K562 (cell line): ENCODE data around the gene KRTAP1-4. TPM values are rescaled to one million over a fixed set of nuclear protein-coding genes. Genes with fewer than 3 reads are reported as not detected.

ENCODE experiments used
- ATAC-seq: fragments of 200-7000 bp; cut with Tn5 transposase; 3 replicates; pipeline ENCODE4 v1.9.1; 2020; ENCODE audit warnings: moderate library complexity
- BruUV-seq: library from RNA; stranded (reverse); fragments of 400-500 nt; replicated peaks from 2 replicates; lab custom pipeline; 2021; lab: Mats Ljungman, UMichigan
- CTCF ChIA-PET: fragments of 300-600 bp; formaldehyde crosslinking; extraction: SDS; loops from one replicate; lab custom pipeline; 2021; ENCODE audit warnings: low intra/inter-chr PET ratio; lab: Yijun Ruan, JAX
- POLR2A ChIA-PET: fragments of 300-600, 350-650 bp; sonication (Branson Sonifier 250); formaldehyde crosslinking; extraction: SDS; loops from one replicate; lab custom pipeline; 2021; ENCODE audit warnings: antibody characterized with exemption, inconsistent platforms; lab: Yijun Ruan, JAX
- DNase-seq, 4 experiments: peaks; one replicate each; pipeline versions ENCODE4 v3.0.0 to v3.0.0-alpha.2; 2011 to 2018; ENCODE audit warnings: low spot score in 3 of 4, mixed read lengths in 3 of 4; ENCODE audit errors: extremely low read depth in 1 of 4
- FAIRE-seq: peaks from 2 replicates; lab custom pipeline; 2011; peaks lifted over from hg19 to GRCh38; lab: Jason Lieb, UNC
- H2AFZ ChIP-seq: 2 replicates; pipeline ENCODE4 v1.6.0; 2011; ENCODE audit warnings: low read depth, low read length, control low read depth, inconsistent platforms
- H3K27ac ChIP-seq: fragments of 200-600 bp; 3 replicates; pipeline ENCODE4 v1.8.0; 2011; ENCODE audit warnings: low read depth, mild to moderate bottlenecking, control low read depth, inconsistent platforms, low read length, moderate library complexity, mixed read lengths; ENCODE audit errors: extremely low read depth
- H3K27me3 ChIP-seq, 2 experiments: fragments of 300-600 bp in 1 of 2; 2 replicates in 1 of 2; 3 replicates in 1 of 2; pipeline versions ENCODE4 v1.6.0 to v1.8.0; 2011; ENCODE audit warnings: inconsistent platforms in 2 of 2, low read length in 2 of 2, mild to moderate bottlenecking in 1 of 2, mixed read lengths in 1 of 2, moderate library complexity in 1 of 2; ENCODE audit not compliant: control insufficient read depth in 2 of 2, insufficient read depth in 2 of 2
- H3K36me3 ChIP-seq: fragments of 300-600 bp; 3 replicates; pipeline ENCODE4 v1.8.0; 2011; ENCODE audit warnings: mild to moderate bottlenecking, low read length, inconsistent platforms; ENCODE audit not compliant: control insufficient read depth, insufficient read depth
- H3K4me1 ChIP-seq, 2 experiments: fragments of 200-600 bp in 1 of 2; replicated peaks in 1 of 2; 2 replicates in 1 of 2; 3 replicates in 1 of 2; pipeline versions ENCODE4 v1.5.1 to v1.8.0; 2011; ENCODE audit warnings: inconsistent platforms in 2 of 2, low read length in 2 of 2, mild to moderate bottlenecking in 1 of 2, mixed read lengths in 1 of 2, moderate library complexity in 1 of 2; ENCODE audit not compliant: control insufficient read depth in 2 of 2, insufficient read depth in 2 of 2
- H3K4me2 ChIP-seq: 2 replicates; pipeline ENCODE4 v1.6.1; 2011; ENCODE audit warnings: low read length, control low read depth, inconsistent platforms, mixed read lengths; ENCODE audit not compliant: insufficient read depth
- H3K4me3 ChIP-seq: fragments of 200-600 bp; sonication (generic), shearing (Covaris generic); 2 replicates; pipeline ENCODE4 v1.5.1; 2016; ENCODE audit warnings: control low read depth, inconsistent platforms
- H3K79me2 ChIP-seq: fragments of 200-600 bp; 3 replicates; pipeline ENCODE4 v1.8.0; 2011; ENCODE audit warnings: low read length, inconsistent platforms; ENCODE audit not compliant: control insufficient read depth, insufficient read depth
- H3K9ac ChIP-seq, 2 experiments: 2 replicates each; pipeline versions ENCODE4 v1.6.0 to v1.6.1; 2011; ENCODE audit warnings: low read depth in 2 of 2, low read length in 2 of 2, control low read depth in 1 of 2, inconsistent platforms in 1 of 2, mild to moderate bottlenecking in 1 of 2, mixed read lengths in 1 of 2; ENCODE audit not compliant: insufficient read depth in 1 of 2
- H3K9me1 ChIP-seq: one replicate; pipeline ENCODE4 v1.6.0; 2011; ENCODE audit warnings: inconsistent platforms, mild to moderate bottlenecking, low read length, moderate library complexity; ENCODE audit not compliant: control insufficient read depth, insufficient read depth
- H3K9me3 ChIP-seq: replicated peaks from 2 replicates; pipeline ENCODE4 v1.5.1; 2011; ENCODE audit warnings: low read depth, low read length, inconsistent platforms; ENCODE audit not compliant: control insufficient read depth, insufficient read depth
- H4K20me1 ChIP-seq: replicated peaks from 2 replicates; pipeline ENCODE4 v1.6.1; 2011; ENCODE audit warnings: low read length, inconsistent platforms, mixed read lengths; ENCODE audit not compliant: control insufficient read depth, insufficient read depth
- AFF4 ChIP-seq: sonication (generic); formaldehyde crosslinking; IDR thresholded peaks from 2 replicates; pipeline ENCODE4 v1.8.0; 2023; ENCODE audit warnings: mild to moderate bottlenecking, missing genetic modification reagents
- CREB1 ChIP-seq, 2 experiments: sonication (generic) in 1 of 2; formaldehyde crosslinking in 1 of 2; IDR thresholded peaks; 2 replicates each; pipeline versions ENCODE4 v1.6.1 to v1.8.0; 2012 to 2022; ENCODE audit warnings: inconsistent platforms in 1 of 2, mild to moderate bottlenecking in 1 of 2, missing genetic modification reagents in 1 of 2, moderate library complexity in 1 of 2
- YY1 ChIP-seq, 3 experiments: IDR thresholded peaks; 2 replicates each; pipeline ENCODE4 v1.6.1; 2011; ENCODE audit warnings: low read length in 2 of 3, mild to moderate bottlenecking in 2 of 3, moderate library complexity in 2 of 3, borderline replicate concordance in 1 of 3, control low read depth in 1 of 3, low read depth in 1 of 3; ENCODE audit not compliant: insufficient read depth in 3 of 3, insufficient replicate concordance in 2 of 3, control insufficient read depth in 1 of 3, insufficient read length in 1 of 3; ENCODE audit errors: extremely low read depth in 1 of 3
- ZNF316 ChIP-seq: fragments of 450-650 bp; IDR thresholded peaks from 2 replicates; pipeline ENCODE4 v1.6.1; 2016
- WGBS: fragments of 100-300 bp; shearing (Covaris generic); methylation state at CpG from one replicate; pipeline ENCODE4 v1.1.6; 2016; ENCODE audit warnings: low coverage, mixed read lengths; ENCODE audit not compliant: insufficient coverage; ENCODE audit errors: missing lambda C conversion rate; 5-methylcytosine and 5-hydroxymethylcytosine counted together
- in situ Hi-C: fragments of 300-500 bp; cut with MboI; formaldehyde crosslinking; loops from 4 replicates; pipeline ENCODE4 v1.15.0; 2018; ENCODE audit warnings: inconsistent platforms, mixed read lengths
- intact Hi-C: fragments of 100-400 bp; cut with micrococcal nuclease; formaldehyde crosslinking; loops from 2 replicates; pipeline ENCODE4 v1.14.2; 2022
- polyA plus RNA-seq, 8 experiments: library from polyadenylated mRNA; depleted of rRNA in 4 of 8; stranded (reverse) in 5 of 8; unstranded in 3 of 8; fragments of >200 nt; fragmentation: Nextera tagmentation in 2 of 8; fragmentation: Illumina TruSeq in 1 of 8; extraction: Ambion mirVana in 2 of 8; extraction: Trizol in 1 of 8; gene quantifications; 2 replicates each; pipeline versions ENCODE4 v1.2.1 to v1.2.3, GENCODE V29; 2011 to 2014; ENCODE audit warnings: inconsistent platforms in 1 of 8, missing spikeins in 1 of 8
- total RNA-seq, 7 experiments: library from RNA; depleted of rRNA in 6 of 7; stranded (reverse); fragments of >200 nt in 6 of 7; fragmentation: Illumina TruSeq in 2 of 7; extraction: Trizol in 2 of 7; gene quantifications; 2 replicates each; pipeline versions ENCODE4 v1.2.1 to v1.2.3, GENCODE V29; 2011 to 2021; ENCODE audit warnings: low replicate concordance in 1 of 7

The KRTAP1-4 gene
- total and polyA plus RNA-seq, 9 of the 15 experiments (the other 6 are each of a cell fraction or from before 2014, with no cell fraction given), result not detected

GRCh38 chr17:41003926-41004325, 26.1 kb downstream of the KRTAP1-4 start:
- POLR2A ChIA-PET, result no interaction called here
- in situ Hi-C loops, result no loop called here

More at GRCh38 chr17:41003926-41004325, 26.1 kb downstream of the KRTAP1-4 start:
- no peak for FAIRE-seq
- CTCF ChIA-PET, result no interaction called here
- Histone ChIP-seq H3K4me2 (no peak overlapping the region), H3K79me2 (no peaks in the 10 kb centered on the region), H4K20me1 (no peaks in the 10 kb centered on the region), H3K27ac (no peak overlapping the region), H3K9me3 (no peaks in the 10 kb centered on the region), H3K27me3 (peaks cover 0 to 14% of the 10 kb centered on the region in 2 experiments; a peak in 3 of 5 replicates), H2AFZ (no peak overlapping the region), H3K4me1 (no peaks in the 10 kb centered on the region; a peak in 1 of 5 replicates), H3K4me3 (no peak overlapping the region), H3K9ac (no peak overlapping the region), H3K9me1 (no peaks in the 10 kb centered on the region), H3K36me3 (no peaks in the 10 kb centered on the region)
- no TSS peak for BruUV-seq
- intact Hi-C loops, result no loop called here
- no peak for DNase-seq
- WGBS, result 0% methylated on average over 4 of the region's 4 CpGs
- ATAC-seq, result no peak
- TF ChIP-seq YY1 (IDR thresholded peaks at IDR 0.05; ENCODE audit: borderline replicate concordance in 1 of 3, control insufficient read depth in 1 of 3, extremely low read depth in 1 of 3, insufficient read depth in 3 of 3, insufficient read length in 1 of 3, insufficient replicate concordance in 2 of 3, low read depth in 1 of 3, low read length in 2 of 3) (no peak), ZNF316 (peak; percentile 52; the same call in 1 of the 2 replicates), AFF4 (no peak), CREB1 (IDR thresholded peaks at IDR 0.05) (no peak), CREB1 (CRISPR knock-in tag; IDR thresholded peaks at IDR 0.05) (no peak)
